HG02571 (cell line): Measurements from ENCODE around the gene CLMN.

ENCODE experiments used
- ATAC-seq: cut with Tn5 transposase; IDR thresholded peaks from one replicate; pipeline ENCODE4 v1.9.1; 2021; ENCODE audit warnings: mild to moderate bottlenecking, moderate library complexity; ENCODE audit not compliant: unreplicated experiment

The CLMN gene

DNA sequence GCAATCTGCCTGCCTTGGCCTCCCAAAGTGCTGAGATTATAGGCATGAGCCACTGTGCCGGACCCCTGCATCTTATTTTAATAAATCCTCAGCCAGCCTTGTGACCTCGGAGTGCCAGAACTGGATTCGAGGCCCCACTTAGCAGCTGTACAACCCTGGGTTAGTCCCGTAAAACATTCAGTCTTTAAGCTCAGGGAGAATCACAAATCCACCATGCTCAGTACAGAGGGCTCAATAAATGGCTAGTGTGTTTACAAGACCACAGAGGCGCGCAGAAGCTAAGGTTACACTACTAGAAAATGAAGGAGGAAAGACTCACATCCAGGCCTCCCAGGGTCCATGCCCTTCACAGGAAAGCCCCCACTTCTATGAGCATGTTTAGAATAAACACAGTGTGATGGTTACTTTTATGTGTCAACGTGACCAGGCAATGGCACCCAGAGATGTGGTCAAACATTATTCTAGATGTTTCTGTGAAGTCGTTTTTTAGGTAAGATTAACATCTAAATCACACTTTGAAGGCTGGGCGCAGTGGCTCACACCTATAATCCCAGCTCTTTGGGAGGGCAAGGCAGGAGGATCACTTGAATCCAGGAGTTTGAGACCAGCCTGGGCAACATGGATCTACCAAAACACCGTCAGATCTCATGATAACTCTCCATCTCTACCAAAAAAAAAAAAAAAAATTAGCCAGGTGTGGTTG is 55.3 kb downstream of the CLMN start:
- no peak for ATAC-seq

DNA sequence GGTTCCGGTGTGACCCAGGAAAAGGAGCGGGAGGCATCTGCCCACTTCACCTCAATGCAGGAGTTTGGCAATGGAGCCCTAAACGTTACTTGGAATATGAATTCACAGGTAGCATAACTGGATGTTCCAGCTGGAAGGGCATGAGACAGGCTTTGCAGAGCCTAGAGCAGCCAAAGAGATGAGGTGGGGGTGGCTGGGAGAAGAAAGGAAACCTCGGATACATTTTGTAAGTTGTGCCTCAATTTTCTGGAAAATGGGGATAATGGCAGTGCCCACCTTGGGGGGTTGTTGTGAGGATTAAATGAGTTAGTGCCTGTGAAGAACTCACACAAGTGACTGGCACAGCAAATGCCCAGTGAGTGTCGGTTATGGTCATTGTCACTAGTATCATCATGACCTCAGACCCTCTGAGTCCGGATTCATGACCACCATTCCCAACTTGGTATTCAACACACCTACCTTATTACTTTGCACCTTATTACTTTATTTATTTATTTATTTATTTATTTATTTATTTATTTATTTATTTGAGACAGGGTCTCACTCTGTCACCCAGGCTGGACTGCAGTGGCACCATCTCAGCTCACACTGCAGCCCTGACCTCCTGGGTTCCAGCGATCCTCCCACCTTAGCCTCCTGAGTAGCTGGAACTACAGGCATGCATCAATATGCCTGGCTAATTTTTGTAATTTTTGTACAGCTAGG is 56.0 kb downstream of the CLMN start:
- ATAC-seq, result no peak

GRCh38 chr14:95262511-95262891 is 57.2 kb downstream of the CLMN start:
- ATAC-seq, result no peak

- ATAC-seq, result no peak
Measured at GRCh38 chr14:95261616-95262510, 57.8 kb downstream of the CLMN start.

- no peak for ATAC-seq
Measured at GRCh38 chr14:95260537-95261361, 59.0 kb downstream of the CLMN start.

DNA sequence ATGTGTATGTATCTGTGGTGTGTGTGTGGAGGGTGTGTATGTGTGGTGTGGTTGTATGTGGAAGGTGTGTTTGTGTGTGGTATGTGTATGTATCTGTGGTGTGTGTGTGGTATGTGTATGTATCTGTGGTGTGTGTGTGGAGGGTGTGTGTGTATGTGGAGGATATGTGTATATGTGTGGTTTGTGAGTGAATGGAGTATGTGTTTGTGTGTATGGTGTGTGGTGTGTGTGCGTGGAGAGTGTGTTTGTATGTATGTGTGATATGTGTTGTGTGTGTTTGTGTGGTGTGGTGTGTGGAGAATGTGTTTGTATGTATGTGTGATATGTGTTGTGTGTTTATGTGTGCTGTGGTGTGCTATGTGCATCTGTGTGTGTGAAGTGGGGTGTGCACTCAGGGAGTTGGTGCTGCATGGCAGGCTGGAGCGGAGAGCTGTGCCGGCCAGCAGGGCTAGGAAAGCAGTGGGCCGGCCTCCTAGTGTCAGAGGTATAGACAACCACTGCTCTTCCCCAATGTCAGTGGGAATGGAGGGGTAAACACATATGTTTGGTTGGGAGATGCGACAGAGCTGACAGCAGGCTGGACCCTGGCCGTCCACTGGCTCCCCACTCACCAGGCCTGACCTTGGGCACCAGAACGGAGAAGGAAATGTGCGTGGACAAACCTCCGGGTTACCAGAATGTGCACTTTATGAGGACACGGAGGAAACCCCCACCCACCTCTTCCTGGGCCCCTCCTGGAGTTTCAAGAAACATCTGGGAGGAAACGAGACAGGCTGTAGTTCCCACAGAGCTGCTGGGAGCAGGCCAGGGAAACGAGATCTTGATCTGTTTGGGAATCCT is 60.7 kb downstream of the CLMN start:
- no peak for ATAC-seq

DNA sequence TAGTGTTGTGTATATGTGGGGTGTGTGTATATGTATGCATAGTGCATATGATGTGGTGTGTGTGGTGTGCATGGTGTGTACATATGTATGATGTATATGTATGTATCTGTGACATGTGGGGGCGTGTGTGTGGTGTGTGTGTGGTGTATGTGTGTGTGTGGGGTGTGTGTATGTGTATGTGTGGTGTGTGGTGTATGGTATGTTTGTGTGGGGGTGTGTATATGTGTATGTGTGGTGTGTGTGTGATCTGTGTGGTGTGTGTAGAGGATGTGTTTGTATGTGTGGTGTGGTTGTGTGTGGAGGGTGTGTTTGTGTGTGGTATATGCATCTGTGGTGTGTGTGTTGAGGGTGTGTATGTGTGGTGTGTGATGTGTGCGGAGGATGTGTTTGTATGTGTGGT is 61.6 kb downstream of the CLMN start:
- no peak for ATAC-seq

GRCh38 chr14:95257521-95257920 is 62.2 kb downstream of the CLMN start:
- no peak for ATAC-seq

- no peak for ATAC-seq
Measured at GRCh38 chr14:95256776-95257060, 63.0 kb downstream of the CLMN start.

GRCh38 chr14:95256002-95256775 is 63.5 kb downstream of the CLMN start:
- no peak for ATAC-seq

DNA sequence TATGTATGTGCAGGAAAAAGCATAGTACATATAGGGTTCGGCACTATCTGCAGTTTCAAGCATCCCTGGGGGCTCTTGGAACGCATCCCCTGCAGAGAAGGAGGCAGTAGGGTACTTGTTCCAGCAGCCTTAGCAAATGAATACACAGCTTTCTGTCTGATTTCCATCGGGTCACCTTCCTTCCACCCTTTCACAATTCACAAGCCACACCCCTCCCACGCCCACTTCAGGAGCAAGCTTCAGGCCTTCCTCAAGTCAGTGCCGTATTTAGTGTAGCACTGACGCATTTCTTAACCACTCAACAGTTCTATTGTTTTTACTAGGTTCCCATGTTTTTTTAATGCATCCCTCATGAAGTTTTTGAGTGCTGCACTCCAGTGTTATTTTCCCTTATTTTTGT is 64.2 kb downstream of the CLMN start:
- no peak for ATAC-seq

GRCh38 chr14:95255013-95255412 is 64.7 kb downstream of the CLMN start:
- no peak for ATAC-seq

DNA sequence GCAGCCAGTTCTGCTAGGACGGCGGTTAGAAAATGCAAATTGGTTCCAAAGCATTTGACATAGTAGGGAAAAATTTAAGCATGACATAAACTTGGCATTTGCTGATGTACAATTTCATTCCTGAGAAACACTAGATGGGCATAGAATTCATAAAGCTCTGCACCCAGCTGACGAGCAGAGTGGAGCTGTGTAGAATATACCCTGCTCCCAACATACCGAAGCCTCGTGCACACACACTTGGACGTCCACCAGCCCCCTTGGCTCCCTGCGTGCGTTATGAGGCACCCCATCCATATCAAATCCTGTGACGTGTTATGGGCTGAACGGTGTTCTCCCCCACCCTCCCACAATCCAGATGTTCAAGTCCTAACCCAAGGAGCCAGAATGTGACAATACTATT is 65.4 kb downstream of the CLMN start:
- no peak for ATAC-seq

DNA sequence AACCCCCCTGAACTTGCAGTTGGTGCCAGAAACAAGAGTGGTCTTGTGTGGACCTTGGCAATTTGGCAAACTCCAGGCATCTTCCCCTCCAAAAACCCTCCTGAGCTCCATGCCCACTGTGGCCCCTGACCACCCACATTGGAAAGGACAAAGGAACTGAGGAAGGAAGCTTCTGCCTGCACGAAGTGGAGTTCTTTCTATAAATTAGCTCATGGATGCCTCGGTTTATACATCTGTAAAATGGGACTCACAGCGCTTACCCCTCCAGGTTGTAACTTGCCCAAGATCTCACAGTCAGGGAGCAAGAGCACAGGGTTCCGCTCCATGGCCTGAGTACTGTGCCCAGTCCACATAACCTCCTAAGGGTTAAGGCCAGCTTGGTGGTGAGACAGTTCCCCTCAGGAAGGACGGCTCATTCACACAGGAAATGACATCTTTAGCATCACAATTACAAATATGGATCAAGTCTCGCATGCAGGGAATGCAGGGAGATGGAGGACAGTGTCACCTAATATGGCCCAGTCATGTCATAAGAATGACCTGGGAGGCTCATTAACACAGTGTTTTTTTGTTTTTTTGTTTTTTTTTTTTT is 66.6 kb downstream of the CLMN start:
- ATAC-seq, result no peak

- ATAC-seq, result no peak
Measured at GRCh38 chr14:95252219-95252618, 67.5 kb downstream of the CLMN start.

GRCh38 chr14:95250936-95251335 is 68.8 kb downstream of the CLMN start:
- no peak for ATAC-seq

DNA sequence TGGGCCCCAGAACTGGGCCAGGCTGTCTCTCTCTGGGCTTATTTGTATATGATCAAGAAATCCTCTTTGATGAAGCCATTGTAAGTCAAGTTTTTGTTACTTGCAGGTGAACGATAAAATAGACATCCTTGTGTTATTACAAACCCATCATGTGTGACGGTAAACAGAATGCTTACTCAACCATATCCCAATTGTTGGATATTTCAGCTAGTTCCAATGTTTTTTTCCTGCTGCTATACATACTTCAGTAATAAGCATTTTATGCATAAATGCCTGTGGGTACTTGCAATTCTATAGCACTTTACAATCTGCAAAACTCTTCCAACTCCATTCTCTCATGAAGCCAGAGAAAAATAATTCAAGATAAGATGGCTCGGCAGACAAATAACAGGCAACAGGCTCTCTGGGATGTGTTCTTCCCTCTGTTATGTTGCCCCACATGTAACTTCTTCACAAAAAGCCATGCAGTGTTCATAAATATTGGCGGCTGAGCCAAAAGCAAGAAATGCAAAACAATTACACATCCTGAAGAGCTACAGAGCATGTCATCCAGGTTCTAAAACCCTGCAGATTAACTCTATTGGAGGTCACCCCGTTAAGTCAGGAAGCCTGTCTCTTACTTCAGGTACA is 69.5 kb downstream of the CLMN start:
- ATAC-seq, result no peak

GRCh38 chr14:95248432-95248831 is 71.3 kb downstream of the CLMN start:
- ATAC-seq, result no peak

- ATAC-seq, result no peak
Measured at GRCh38 chr14:95246870-95247269, 72.8 kb downstream of the CLMN start.
